Adrenal gland (tissue), 5 donors: Measurements from ENCODE around the gene RUFY1.

Experiments
- CTCF ChIP-seq, 6 experiments: fragments of 450-650 bp in 4 of 6; fragments of 200-600 bp in 2 of 6; sonication (generic) in 1 of 6; IDR thresholded peaks; 1 replicate in 5 of 6; 2 replicates in 1 of 6; pipeline versions ENCODE4 v1.5.1 to v1.8.0; 2016 to 2021; ENCODE audit warnings: antibody characterized with exemption in 6 of 6, mild to moderate bottlenecking in 2 of 6, moderate library complexity in 1 of 6
- POLR2A ChIP-seq, 2 donors: fragments of 450-650 bp; IDR thresholded peaks; one replicate each; pipeline ENCODE4 v1.6.1; 2017; ENCODE audit warnings: antibody characterized with exemption in 2 of 2, mild to moderate bottlenecking in 2 of 2, moderate library complexity in 1 of 2
- donor health status: DM: no; HTN: no; CAD: no.

GRCh38 chr5:179599566-179599965 is 49.2 kb downstream of the RUFY1 start:
- TF ChIP-seq CTCF (IDR thresholded peaks at IDR 0.05) (no peak), POLR2A (IDR thresholded peaks at IDR 0.05) (no peak)
